HL-60 (cell line): Measurements from ENCODE around the gene ACTN2.
A peak's percentile ranks its signal among the peaks of the same experiment; 100 is the strongest.

Source experiments
- DNase-seq, 2 experiments: peaks; one replicate each; pipeline ENCODE4 v3.0.0-alpha.2; 2010 to 2020; ENCODE audit warnings: low read depth in 1 of 2, low spot score in 1 of 2
- H3K27ac ChIP-seq: fragments of 250-450 bp; sonication (Bioruptor Pico); replicated peaks from 2 replicates; pipeline ENCODE4 v1.5.1; 2020; ENCODE audit warnings: mild to moderate bottlenecking, moderate library complexity
- H3K27me3 ChIP-seq: fragments of 250-450 bp; sonication (Bioruptor Pico); 2 replicates; pipeline ENCODE4 v1.5.1; 2021; ENCODE audit warnings: mild to moderate bottlenecking, moderate library complexity; ENCODE audit not compliant: insufficient read depth, poor library complexity, severe bottlenecking
- H3K4me3 ChIP-seq: replicated peaks from 2 replicates; pipeline ENCODE4 v1.5.1; 2011; ENCODE audit warnings: mild to moderate bottlenecking, control low read depth, low read length; ENCODE audit not compliant: insufficient read depth
- CTCF ChIP-seq: IDR thresholded peaks from one replicate; pipeline ENCODE4 v1.5.1; 2011; ENCODE audit warnings: low read length, control low read depth, inconsistent platforms; ENCODE audit not compliant: insufficient read depth
- GABPA ChIP-seq: IDR thresholded peaks from 2 replicates; pipeline ENCODE4 v1.6.1; 2012; ENCODE audit warnings: low read depth
- POLR2AphosphoS5 ChIP-seq: IDR thresholded peaks from 2 replicates; pipeline ENCODE4 v1.6.1; 2012; ENCODE audit warnings: low read depth
- SPI1 ChIP-seq: IDR thresholded peaks from 2 replicates; pipeline ENCODE4 v1.6.1; 2012; ENCODE audit warnings: low read depth, mild to moderate bottlenecking, borderline replicate concordance
- TF ChIP-seq, protein P1 (sequence below): IDR thresholded peaks from 2 replicates; pipeline ENCODE4 v1.6.1; 2012; ENCODE audit warnings: low read depth; ENCODE audit not compliant: insufficient replicate concordance

Gene ACTN2

GRCh38 chr1:236716160-236716559 lies 29.9 kb downstream of the ACTN2 start:
- TF ChIP-seq POLR2AphosphoS5 = no peak
- TF ChIP-seq, protein P1, sequence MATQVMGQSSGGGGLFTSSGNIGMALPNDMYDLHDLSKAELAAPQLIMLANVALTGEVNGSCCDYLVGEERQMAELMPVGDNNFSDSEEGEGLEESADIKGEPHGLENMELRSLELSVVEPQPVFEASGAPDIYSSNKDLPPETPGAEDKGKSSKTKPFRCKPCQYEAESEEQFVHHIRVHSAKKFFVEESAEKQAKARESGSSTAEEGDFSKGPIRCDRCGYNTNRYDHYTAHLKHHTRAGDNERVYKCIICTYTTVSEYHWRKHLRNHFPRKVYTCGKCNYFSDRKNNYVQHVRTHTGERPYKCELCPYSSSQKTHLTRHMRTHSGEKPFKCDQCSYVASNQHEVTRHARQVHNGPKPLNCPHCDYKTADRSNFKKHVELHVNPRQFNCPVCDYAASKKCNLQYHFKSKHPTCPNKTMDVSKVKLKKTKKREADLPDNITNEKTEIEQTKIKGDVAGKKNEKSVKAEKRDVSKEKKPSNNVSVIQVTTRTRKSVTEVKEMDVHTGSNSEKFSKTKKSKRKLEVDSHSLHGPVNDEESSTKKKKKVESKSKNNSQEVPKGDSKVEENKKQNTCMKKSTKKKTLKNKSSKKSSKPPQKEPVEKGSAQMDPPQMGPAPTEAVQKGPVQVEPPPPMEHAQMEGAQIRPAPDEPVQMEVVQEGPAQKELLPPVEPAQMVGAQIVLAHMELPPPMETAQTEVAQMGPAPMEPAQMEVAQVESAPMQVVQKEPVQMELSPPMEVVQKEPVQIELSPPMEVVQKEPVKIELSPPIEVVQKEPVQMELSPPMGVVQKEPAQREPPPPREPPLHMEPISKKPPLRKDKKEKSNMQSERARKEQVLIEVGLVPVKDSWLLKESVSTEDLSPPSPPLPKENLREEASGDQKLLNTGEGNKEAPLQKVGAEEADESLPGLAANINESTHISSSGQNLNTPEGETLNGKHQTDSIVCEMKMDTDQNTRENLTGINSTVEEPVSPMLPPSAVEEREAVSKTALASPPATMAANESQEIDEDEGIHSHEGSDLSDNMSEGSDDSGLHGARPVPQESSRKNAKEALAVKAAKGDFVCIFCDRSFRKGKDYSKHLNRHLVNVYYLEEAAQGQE = no peak
- peaks cover 3% of the 10 kb centered on the region for H3K27me3 ChIP-seq
- H3K27ac ChIP-seq = no peak overlapping the region
- DNase-seq = no peak
- no peak overlapping the region for H3K4me3 ChIP-seq

- TF ChIP-seq GABPA (no peak), SPI1 (no peak), POLR2AphosphoS5 (no peak), CTCF (no peak)
- TF ChIP-seq, protein P1 = no peak
- H3K4me3 ChIP-seq = no peak overlapping the region
- no peak overlapping the region for H3K27ac ChIP-seq
- DNase-seq = no peak
- H3K27me3 ChIP-seq = no peaks in the 10 kb centered on the region
Measured at GRCh38 chr1:236717811-236718210, 31.5 kb downstream of the ACTN2 start.

GRCh38 chr1:236718328-236718727 lies 32.0 kb downstream of the ACTN2 start:
- Histone ChIP-seq H3K4me3 (no peak overlapping the region), H3K27me3 (no peaks in the 10 kb centered on the region), H3K27ac (no peak overlapping the region)
- no peak for DNase-seq
- TF ChIP-seq, protein P1 = no peak
- TF ChIP-seq SPI1 (peak; percentile 38; the same call in 1 of the 2 replicates), CTCF (no peak), POLR2AphosphoS5 (no peak)

GRCh38 chr1:236720206-236720605 lies 33.9 kb downstream of the ACTN2 start:
- no peak overlapping the region for H3K27ac ChIP-seq
- TF ChIP-seq CTCF = no peak
- TF ChIP-seq GABPA = no peak
- TF ChIP-seq SPI1 = no peak
- TF ChIP-seq, protein P1 = no peak
- TF ChIP-seq POLR2AphosphoS5 = no peak

More at GRCh38 chr1:236720206-236720605, 33.9 kb downstream of the ACTN2 start:
- DNase-seq = no peak
- Histone ChIP-seq H3K27me3 (no peaks in the 10 kb centered on the region), H3K4me3 (no peak overlapping the region)
